HCT116 (cell line): ENCODE results near the gene PXN. TPM values are rescaled to one million over a fixed set of nuclear protein-coding genes. Genes with fewer than 3 reads are reported as not detected.

Source experiments
- ATAC-seq: fragments of 200-7000 bp; cut with Tn5 transposase; 2 replicates; pipeline ENCODE4 v1.9.1; 2020; ENCODE audit warnings: mild to moderate bottlenecking, moderate library complexity
- BruUV-seq: library from RNA; stranded (reverse); fragments of 400-500 nt; replicated peaks from 2 replicates; lab custom pipeline; 2021; lab: Mats Ljungman, UMichigan
- CTCF ChIA-PET: fragments of 300-600 bp; sonication (Branson Sonifier 250); formaldehyde crosslinking; loops from one replicate; lab custom pipeline; 2021; ENCODE audit warnings: antibody characterized with exemption; lab: Charles Lee
- POLR2A ChIA-PET: fragments of 300-600, 350-600 bp; sonication (Branson Sonifier 250); formaldehyde crosslinking; loops from one replicate; lab custom pipeline; 2021; ENCODE audit warnings: antibody characterized with exemption; lab: Charles Lee
- RAD21 ChIA-PET, 2 experiments: fragments of 300-600 bp; sonication (Branson Sonifier 250); formaldehyde crosslinking; loops; one replicate each; lab custom pipeline; 2023; ENCODE audit warnings: low total read pairs in 2 of 2; ENCODE audit not compliant: uncharacterized antibody in 2 of 2, unreplicated experiment in 2 of 2, low non-redundant PET in 1 of 2; lab: Charles Lee
- DNase-seq: peaks from one replicate; pipeline ENCODE4 v3.0.0-alpha.2; 2010; ENCODE audit warnings: low read depth, low spot score
- H2AFZ ChIP-seq: fragments of 200-600 bp; shearing (Covaris generic), sonication (generic); 2 replicates; pipeline ENCODE4 v1.6.1; 2017; ENCODE audit warnings: low read depth, mixed run types, mixed read lengths, antibody characterized with exemption, low read length; ENCODE audit not compliant: poor library complexity, severe bottlenecking
- H3K27ac ChIP-seq: 2 replicates; pipeline ENCODE4 v1.5.1; 2012; ENCODE audit warnings: low read depth, low read length
- H3K27me3 ChIP-seq: fragments of 200-600 bp; sonication (generic); 2 replicates; pipeline ENCODE4 v1.6.1; 2016; ENCODE audit warnings: mixed run types, low read length, mixed read lengths; ENCODE audit not compliant: insufficient read depth
- H3K36me3 ChIP-seq, 2 experiments: fragments of 200-500 bp in 1 of 2; fragments of 200-600 bp in 1 of 2; sonication (Bioruptor generic) in 1 of 2; sonication (generic) in 1 of 2; 2 replicates each; pipeline versions ENCODE4 v1.5.1 to v1.6.1; 2014 to 2016; ENCODE audit warnings: low read length in 2 of 2, inconsistent platforms in 1 of 2, mixed read lengths in 1 of 2, mixed run types in 1 of 2; ENCODE audit not compliant: insufficient read depth in 2 of 2, control insufficient read depth in 1 of 2
- H3K4me1 ChIP-seq, 2 experiments: fragments of 200-600 bp in 1 of 2; sonication (generic) in 1 of 2; 2 replicates each; pipeline versions ENCODE4 v1.5.1 to v1.6.1; 2012 to 2017; ENCODE audit warnings: low read length in 2 of 2, inconsistent platforms in 1 of 2, mild to moderate bottlenecking in 1 of 2, mixed read lengths in 1 of 2, mixed run types in 1 of 2, moderate library complexity in 1 of 2; ENCODE audit not compliant: insufficient read depth in 2 of 2, control insufficient read depth in 1 of 2
- H3K4me2 ChIP-seq: fragments of 200-600 bp; sonication (generic); 2 replicates; pipeline ENCODE4 v1.6.1; 2017; ENCODE audit warnings: mixed run types, low read length, mixed read lengths
- H3K4me3 ChIP-seq, 2 experiments: fragments of 200-600 bp in 1 of 2; sonication (generic) in 1 of 2; replicated peaks in 1 of 2; 2 replicates each; pipeline ENCODE4 v1.5.1; 2011 to 2016; ENCODE audit warnings: low read length in 2 of 2, control low read depth in 1 of 2, low read depth in 1 of 2, mild to moderate bottlenecking in 1 of 2, mixed read lengths in 1 of 2, mixed run types in 1 of 2
- H3K79me2 ChIP-seq: fragments of 200-600 bp; sonication (generic); 2 replicates; pipeline ENCODE4 v1.6.1; 2017; ENCODE audit warnings: mild to moderate bottlenecking, mixed run types, low read length, moderate library complexity, mixed read lengths; ENCODE audit not compliant: insufficient read depth
- H3K9ac ChIP-seq: fragments of 200-600 bp; sonication (generic); 2 replicates; pipeline ENCODE4 v1.6.1; 2016; ENCODE audit warnings: low read length, mixed read lengths
- H3K9me2 ChIP-seq: fragments of 200-600 bp; sonication (generic), shearing (Covaris generic); 2 replicates; pipeline ENCODE4 v1.6.1; 2017; ENCODE audit warnings: mixed run types, mild to moderate bottlenecking, moderate library complexity; ENCODE audit not compliant: insufficient read depth
- H3K9me3 ChIP-seq, 2 experiments: fragments of 200-500 bp in 1 of 2; fragments of 200-600 bp in 1 of 2; sonication (Bioruptor generic) in 1 of 2; sonication (generic) in 1 of 2; 2 replicates each; pipeline ENCODE4 v1.6.1; 2014 to 2017; ENCODE audit warnings: low read length in 2 of 2, mixed read lengths in 2 of 2, inconsistent platforms in 1 of 2, low read depth in 1 of 2, mild to moderate bottlenecking in 1 of 2, mixed run types in 1 of 2, moderate library complexity in 1 of 2; ENCODE audit not compliant: control insufficient read depth in 1 of 2, insufficient read depth in 1 of 2
- H4K20me1 ChIP-seq: fragments of 200-600 bp; sonication (generic), shearing (Covaris generic); 2 replicates; pipeline ENCODE4 v1.6.1; 2017; ENCODE audit warnings: mixed run types, mild to moderate bottlenecking, moderate library complexity; ENCODE audit not compliant: insufficient read depth
- ATF3 ChIP-seq: IDR thresholded peaks from 2 replicates; pipeline ENCODE4 v1.6.1; 2012
- CBX3 ChIP-seq: IDR thresholded peaks from 2 replicates; pipeline ENCODE4 v1.6.1; 2012; ENCODE audit warnings: low read depth
- CEBPB ChIP-seq: IDR thresholded peaks from 2 replicates; pipeline ENCODE4 v1.6.1; 2012; ENCODE audit warnings: low read depth
- EGR1 ChIP-seq: IDR thresholded peaks from 2 replicates; pipeline ENCODE4 v1.6.1; 2012; ENCODE audit warnings: low read depth
- ELF1 ChIP-seq: IDR thresholded peaks from 2 replicates; pipeline ENCODE4 v1.6.1; 2012; ENCODE audit warnings: low read depth, borderline replicate concordance
- EZH2phosphoT487 ChIP-seq: fragments of 200-600 bp; IDR thresholded peaks from 2 replicates; pipeline ENCODE4 v1.6.1; 2018; ENCODE audit warnings: antibody characterized with exemption, borderline replicate concordance
- FOSL1 ChIP-seq: IDR thresholded peaks from 2 replicates; pipeline ENCODE4 v1.6.1; 2012; ENCODE audit warnings: low read depth
- JUND ChIP-seq: IDR thresholded peaks from 2 replicates; pipeline ENCODE4 v1.6.1; 2012
- MAX ChIP-seq: IDR thresholded peaks from 2 replicates; pipeline ENCODE4 v1.6.1; 2012
- POLR2A ChIP-seq: IDR thresholded peaks from 2 replicates; pipeline ENCODE4 v1.7.0; 2011; ENCODE audit warnings: borderline replicate concordance; ENCODE audit not compliant: insufficient read depth, insufficient read length; ENCODE audit errors: extremely low read depth
- POLR2AphosphoS5 ChIP-seq: IDR thresholded peaks from 2 replicates; pipeline ENCODE4 v1.6.1; 2011; ENCODE audit warnings: mild to moderate bottlenecking, low read depth, low read length, moderate library complexity
- RAD21 ChIP-seq: IDR thresholded peaks from 2 replicates; pipeline ENCODE4 v1.6.1; 2012; ENCODE audit warnings: low read depth, mild to moderate bottlenecking
- SIN3A ChIP-seq: IDR thresholded peaks from 2 replicates; pipeline ENCODE4 v1.6.1; 2012; ENCODE audit warnings: low read depth
- SP1 ChIP-seq: IDR thresholded peaks from 2 replicates; pipeline ENCODE4 v1.6.1; 2012; ENCODE audit warnings: low read depth
- SRF ChIP-seq: IDR thresholded peaks from 2 replicates; pipeline ENCODE4 v1.6.1; 2012; ENCODE audit warnings: low read depth
- YY1 ChIP-seq: IDR thresholded peaks from 2 replicates; pipeline ENCODE4 v1.6.1; 2011; ENCODE audit warnings: low read length, low read depth, moderate library complexity, mild to moderate bottlenecking; ENCODE audit not compliant: insufficient replicate concordance; ENCODE audit errors: extremely low read depth
- ZBTB33 ChIP-seq: IDR thresholded peaks from 2 replicates; pipeline ENCODE4 v1.6.1; 2011; ENCODE audit warnings: mild to moderate bottlenecking, low read length, moderate library complexity; ENCODE audit not compliant: insufficient replicate concordance; ENCODE audit errors: extremely low read depth
- ZFX ChIP-seq: fragments of 450-650 bp; IDR thresholded peaks from 2 replicates; pipeline ENCODE4 v1.6.1; 2017
- ZNF274 ChIP-seq: fragments of 200-500 bp; sonication (Bioruptor generic); IDR thresholded peaks from 2 replicates; pipeline ENCODE4 v1.6.1; 2014; ENCODE audit warnings: mild to moderate bottlenecking, low read depth, low read length, inconsistent platforms
- intact Hi-C: fragments of 100-400 bp; cut with micrococcal nuclease; formaldehyde crosslinking; loops from 2 replicates; pipeline ENCODE4 v1.10.0; 2022
- total RNA-seq: library from RNA; stranded (reverse); gene quantifications from one replicate; pipeline ENCODE4 v1.2.1, GENCODE V29; 2021; ENCODE audit not compliant: unreplicated experiment

Gene PXN
- total RNA-seq, 1 experiment from 2014 or later, result 211 TPM

GRCh38 chr12:120211904-120212283, 53.6 kb downstream of the PXN start:
- RAD21 ChIA-PET, result no interaction called here
- H3K4me3 ChIP-seq, result no peak overlapping the region
- intact Hi-C loops, result no loop called here
- H3K4me2 ChIP-seq, result no peak overlapping the region
- no peaks in the 10 kb centered on the region for H3K79me2 ChIP-seq
- H3K9ac ChIP-seq, result no peak overlapping the region
- POLR2A ChIA-PET, result interaction anchor here (1.0 kb wide), 1 partner anchor 11 kb away, joined by 4 read pairs; the partner anchor contains the start of gene RPLP0
- BruUV-seq, result no TSS peak
- no peak overlapping the region for H3K27ac ChIP-seq
- no peaks in the 10 kb centered on the region for H3K9me3 ChIP-seq
- H2AFZ ChIP-seq, result no peak overlapping the region
- no peaks in the 10 kb centered on the region for H4K20me1 ChIP-seq
- no peaks in the 10 kb centered on the region for H3K9me2 ChIP-seq
- H3K4me1 ChIP-seq, result no peaks in the 10 kb centered on the region
- CTCF ChIA-PET, result no interaction called here
- TF ChIP-seq ZNF274, result no peak
- no peak for TF ChIP-seq ZBTB33
- no peak for TF ChIP-seq SP1
- TF ChIP-seq EGR1, result no peak
- DNase-seq (no peak), ATAC-seq (no peak)
- no peaks in the 10 kb centered on the region for H3K27me3 ChIP-seq
- peaks cover 36 to 41% of the 10 kb centered on the region in 2 experiments; a peak in 3 of 4 replicates for H3K36me3 ChIP-seq

GRCh38 chr12:120211243-120211903, 54.2 kb downstream of the PXN start:
- Histone ChIP-seq H3K9me3 (no peaks in the 10 kb centered on the region), H2AFZ (no peak overlapping the region), H3K4me2 (no peak overlapping the region), H3K4me3 (no peak overlapping the region), H3K4me1 (no peaks in the 10 kb centered on the region), H3K36me3 (peaks cover 36 to 41% of the 10 kb centered on the region in 2 experiments; a peak in 3 of 4 replicates), H3K27me3 (no peaks in the 10 kb centered on the region), H3K79me2 (no peaks in the 10 kb centered on the region), H3K27ac (no peak overlapping the region), H4K20me1 (no peaks in the 10 kb centered on the region), H3K9ac (no peak overlapping the region), H3K9me2 (no peaks in the 10 kb centered on the region)
- ChIA-PET CTCF (no interaction called here), POLR2A (interaction anchor here (0.9 to 2.0 kb wide), 2 partner anchors 10 to 80 kb away, joined by 3 to 16 read pairs; partner anchors contain the start of gene RPLP0), RAD21 (no interaction called here)
- TSS peak; percentile 67 for BruUV-seq
- no peak for ATAC-seq
- DNase-seq, result no peak
- intact Hi-C loops, result no loop called here
- TF ChIP-seq SP1 (no peak), FOSL1 (no peak), MAX (no peak), SRF (no peak), CEBPB (no peak), RAD21 (no peak), ZFX (no peak), JUND (no peak), YY1 (no peak), CBX3 (no peak), POLR2AphosphoS5 (no peak), POLR2A (no peak), SIN3A (no peak), EZH2phosphoT487 (no peak), ELF1 (no peak), ZNF274 (no peak), ATF3 (no peak)
